Activated CD4-positive, alpha-beta T cell treated with anti-CD3 and anti-CD28 coated beads, Interleukin-2, amount 50 U/mL, for 24 hours (primary cell): ENCODE measurements around the gene PTCHD4.
"Not testable (repeated sequence)": the region's sequence is repeated elsewhere in the genome, so short reads cannot be mapped to it uniquely, and the experiment has no call there.

ENCODE experiments used
- DNase-seq, 2 donors: peaks; one replicate each; pipeline ENCODE4 v3.0.0-alpha.2; 2020; ENCODE audit warnings: low read depth in 1 of 2, low spot score in 1 of 2

PTCHD4 gene

GRCh38 chr6:48111143-48111506, at the start of gene PTCHD4:
Gene PTCHD4 (minus strand): TSS chr6:48111197. CDS start chr6:48068957, 42,240 bp downstream.
- no peak for DNase-seq

DNA sequence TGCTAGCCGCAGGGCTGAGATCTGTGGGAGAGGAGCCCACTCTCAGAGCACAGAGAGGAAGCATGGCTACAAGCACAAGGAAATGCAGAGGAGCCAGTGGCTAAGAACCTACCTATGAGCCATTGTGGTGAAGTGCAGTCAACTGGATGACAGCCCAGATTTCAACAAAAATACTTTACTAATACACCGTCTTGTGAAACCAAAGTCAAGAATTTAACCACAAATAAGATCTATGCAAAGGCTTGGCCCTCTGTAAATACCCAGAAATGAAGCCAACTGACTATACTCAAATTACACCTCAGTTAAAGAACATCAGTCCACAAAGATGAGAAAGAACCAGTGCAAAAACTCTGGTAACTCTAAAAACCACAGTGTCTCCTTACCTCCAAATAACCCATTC, 40.1 kb upstream of the PTCHD4 start:
- no peak for DNase-seq

DNA sequence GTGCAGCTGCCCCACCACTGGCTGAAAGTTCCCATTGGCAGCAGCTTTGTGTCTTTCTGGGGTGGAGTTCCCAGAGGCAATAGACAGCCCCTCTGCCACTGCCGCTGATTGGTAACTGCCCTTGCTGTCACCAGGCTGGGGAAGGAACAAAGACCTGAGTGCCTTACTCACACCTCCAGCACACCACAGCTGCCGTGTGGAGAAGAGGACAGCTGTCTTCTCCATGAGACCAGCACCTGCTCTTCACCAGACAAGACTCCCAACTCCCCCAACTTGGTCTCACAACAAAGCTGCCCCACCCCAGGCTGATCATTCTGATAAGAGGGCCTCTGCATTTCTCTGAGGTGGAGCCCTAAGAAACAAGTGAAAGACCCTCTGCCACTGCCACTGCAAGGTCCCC, 39.7 kb upstream of the PTCHD4 start:
- no peak for DNase-seq

- no peak for DNase-seq
These were observed 36.1 kb upstream of the PTCHD4 start for GRCh38 chr6:48147051-48147450.

GRCh38 chr6:48144021-48144420, 33.0 kb upstream of the PTCHD4 start:
- DNase-seq: no peak

DNA sequence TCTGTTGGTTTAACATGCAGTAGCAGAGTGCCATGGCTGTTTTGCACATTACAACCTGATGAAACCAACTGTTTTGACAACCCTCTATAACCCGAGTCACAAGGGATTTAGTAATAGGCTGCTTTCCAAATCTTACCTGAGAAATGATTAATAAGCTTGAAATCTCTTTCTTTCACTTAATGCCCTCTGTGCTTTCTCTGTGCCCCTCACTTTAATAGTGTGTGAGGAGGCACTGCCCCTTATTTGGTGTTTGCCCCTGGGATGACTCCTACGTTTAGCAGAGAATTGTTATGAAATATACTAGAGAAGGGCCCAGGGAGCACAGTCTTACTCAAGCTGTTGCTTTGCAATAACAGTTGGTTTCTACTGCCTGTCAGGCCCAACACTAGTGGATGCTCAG, 31.0 kb upstream of the PTCHD4 start:
- no peak for DNase-seq

- no peak for DNase-seq
These were observed 29.0 kb upstream of the PTCHD4 start for GRCh38 chr6:48139818-48140614.

GRCh38 chr6:48136856-48137255, 25.9 kb upstream of the PTCHD4 start:
- DNase-seq: no peak

- DNase-seq: no peak
These were observed 24.5 kb upstream of the PTCHD4 start for GRCh38 chr6:48135323-48136084.

DNA sequence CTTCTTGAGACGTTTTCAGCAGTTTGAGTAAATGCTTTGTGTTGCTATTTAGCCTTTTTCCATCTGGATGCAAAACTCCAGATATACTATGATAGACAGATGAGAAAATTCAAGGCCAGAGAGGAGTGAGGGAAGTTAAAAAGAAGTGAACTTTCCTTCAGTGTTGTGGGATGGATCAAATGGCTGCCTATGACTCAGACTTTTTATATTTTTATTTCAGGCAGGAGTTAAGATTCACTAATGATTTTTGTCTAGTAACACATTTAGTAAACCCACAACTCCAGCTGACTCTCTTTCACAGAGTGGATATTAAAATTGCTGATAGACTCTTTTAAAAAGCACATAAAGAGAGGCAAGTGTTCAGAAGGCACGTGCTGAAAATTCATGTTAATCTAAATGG, 23.2 kb upstream of the PTCHD4 start:
- DNase-seq: no peak

DNA sequence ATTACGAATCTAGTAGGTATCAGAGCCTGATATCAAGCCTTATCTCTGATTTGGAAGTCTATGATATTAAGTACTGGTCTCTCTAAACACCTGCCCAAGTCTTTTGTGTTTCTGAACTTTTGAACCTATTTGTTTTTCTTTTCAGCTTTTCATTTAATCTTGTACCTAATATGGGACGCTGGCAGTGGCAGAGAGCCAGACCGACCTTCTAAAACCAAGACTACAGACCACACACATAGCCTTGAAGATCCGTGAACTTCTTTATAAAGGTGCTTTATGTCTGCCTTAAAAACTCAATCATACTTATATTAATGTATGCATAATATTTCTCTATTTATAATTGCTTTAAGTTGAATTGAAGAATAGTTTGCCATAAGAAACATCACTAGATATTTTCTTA, 12.6 kb upstream of the PTCHD4 start:
- no peak for DNase-seq

GRCh38 chr6:48121983-48122749, 11.2 kb upstream of the PTCHD4 start:
- DNase-seq: not testable (repeated sequence)

DNA sequence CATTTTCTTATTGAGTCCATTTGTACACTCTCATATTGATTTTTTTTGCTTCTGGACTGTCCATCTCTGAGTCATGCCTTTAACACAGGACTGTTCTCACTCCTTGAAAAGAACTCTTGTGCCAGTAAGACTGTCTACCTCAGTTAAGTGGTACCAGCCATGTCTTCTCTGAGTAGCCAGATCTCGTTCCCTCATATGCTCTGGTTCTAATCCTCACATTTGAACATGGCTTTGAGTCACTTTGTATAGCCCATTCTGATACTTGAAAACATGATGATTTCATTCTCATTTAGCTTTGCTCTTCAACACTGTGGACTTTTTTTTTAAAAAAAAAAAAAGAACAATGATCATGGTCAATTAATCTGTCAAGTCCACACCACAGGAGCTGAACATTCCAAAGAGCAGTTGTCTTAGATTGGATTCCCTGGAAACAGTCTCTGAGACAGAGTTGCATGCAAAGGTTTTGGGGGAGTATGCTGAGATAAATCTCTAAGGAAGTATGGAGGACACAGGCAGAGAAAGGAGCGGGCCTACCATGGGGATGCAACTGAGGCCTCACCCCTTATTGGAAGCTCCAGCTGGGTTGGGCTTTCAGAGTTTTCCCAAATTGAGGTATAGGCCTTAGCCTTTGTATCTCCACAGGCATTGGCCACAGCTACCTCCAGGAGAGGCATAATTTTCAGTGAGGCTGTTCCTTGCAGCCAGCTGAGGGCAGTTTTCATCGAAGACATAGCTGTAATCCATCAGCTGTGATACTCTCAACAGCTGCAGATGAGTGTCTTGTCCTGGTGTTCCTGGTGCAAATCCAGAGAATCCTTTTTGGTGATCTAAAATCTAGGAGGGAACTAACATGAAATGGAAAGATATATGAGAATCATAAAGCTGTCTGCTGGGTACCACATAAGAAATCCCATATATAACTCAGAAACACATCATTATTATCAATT, 6.0 kb upstream of the PTCHD4 start:
- no peak for DNase-seq

DNA sequence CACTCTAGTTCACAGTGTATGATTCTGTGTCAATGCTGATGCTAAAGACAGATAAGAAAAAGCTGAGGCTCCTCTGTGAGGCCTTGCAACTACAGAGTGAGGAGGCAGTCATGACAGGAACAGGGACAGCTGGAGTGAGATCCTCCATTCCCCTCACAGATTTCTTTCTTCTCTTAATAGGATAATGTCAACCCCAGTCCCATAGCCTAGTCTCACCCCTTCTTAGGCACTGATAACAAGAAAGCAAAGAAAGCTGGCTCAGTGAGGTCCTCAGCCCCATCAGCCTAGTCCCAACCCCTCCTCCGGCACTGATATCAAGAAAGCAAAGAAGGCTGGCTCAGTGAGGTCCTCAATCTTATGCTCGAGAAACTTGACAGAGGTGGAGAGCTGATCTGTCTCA, 2.1 kb upstream of the PTCHD4 start:
- DNase-seq: no peak

DNA sequence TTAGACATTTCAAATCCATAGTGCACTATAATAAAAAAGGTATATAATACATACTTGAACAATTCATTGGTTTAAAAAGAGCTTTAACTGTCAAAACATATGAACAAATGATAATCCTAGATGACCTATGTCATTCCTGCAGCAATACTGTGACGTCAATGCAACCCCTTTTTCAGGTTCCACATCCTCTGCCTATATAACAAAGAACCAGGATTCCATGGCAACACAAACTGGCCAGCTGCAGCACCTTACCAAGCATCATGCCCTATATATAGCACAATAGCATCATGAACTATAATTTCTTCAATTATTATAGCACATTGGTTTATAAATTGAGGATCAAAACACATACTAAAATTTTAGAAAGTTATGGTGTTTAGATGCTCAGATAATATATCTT, 578 bp upstream of the PTCHD4 start:
- no peak for DNase-seq

GRCh38 chr6:48110436-48111142, 408 bp downstream of the PTCHD4 start:
- DNase-seq: no peak

GRCh38 chr6:48109944-48110343, 1.1 kb downstream of the PTCHD4 start:
- no peak for DNase-seq

GRCh38 chr6:48102476-48103195, 8.4 kb downstream of the PTCHD4 start:
- not testable (repeated sequence) for DNase-seq

- no peak for DNase-seq
These were observed 9.7 kb downstream of the PTCHD4 start for GRCh38 chr6:48101290-48101689.

GRCh38 chr6:48100588-48100895, 10.5 kb downstream of the PTCHD4 start:
- no peak for DNase-seq
